GM23338 (cell line): ENCODE measurements around the gene ARSD.

Experiments used
- CREB1 ChIP-seq: fragments of 250-450 bp; sonication (Bioruptor Pico); IDR thresholded peaks from 2 replicates; pipeline ENCODE4 v1.5.0; 2020; ENCODE audit warnings: low read depth, mild to moderate bottlenecking, moderate library complexity
- EZH2 ChIP-seq: fragments of 200-600 bp; sonication (generic); IDR thresholded peaks from one replicate; pipeline ENCODE4 v1.8.0; 2017; ENCODE audit warnings: antibody characterized with exemption, mild to moderate bottlenecking, low read depth; ENCODE audit not compliant: unreplicated experiment
- EZH2phosphoT487 ChIP-seq: fragments of 200-600 bp; sonication (generic); IDR thresholded peaks from one replicate; pipeline ENCODE4 v1.8.1; 2018; ENCODE audit warnings: antibody characterized with exemption; ENCODE audit not compliant: unreplicated experiment
- JUNB ChIP-seq: IDR thresholded peaks from one replicate; pipeline ENCODE4 v1.6.1; 2016; ENCODE audit warnings: antibody characterized with exemption; ENCODE audit not compliant: unreplicated experiment
- NANOG ChIP-seq: IDR thresholded peaks from 2 replicates; pipeline ENCODE4 v1.6.1; 2016; ENCODE audit warnings: antibody characterized with exemption, borderline replicate concordance
- POLR2AphosphoS5 ChIP-seq: IDR thresholded peaks from 2 replicates; pipeline ENCODE4 v1.6.1; 2016; ENCODE audit warnings: antibody characterized with exemption, low read depth
- STAT1 ChIP-seq: IDR thresholded peaks from one replicate; pipeline ENCODE4 v1.6.1; 2016; ENCODE audit warnings: antibody characterized with exemption; ENCODE audit not compliant: unreplicated experiment
- ZNF331 ChIP-seq: fragments of 250-450 bp; sonication (Bioruptor Pico); IDR thresholded peaks from 2 replicates; pipeline ENCODE4 v1.5.0; 2020; ENCODE audit warnings: low read depth, mild to moderate bottlenecking, moderate library complexity
- TF ChIP-seq, protein P1 (sequence below), 2 experiments: fragments of 200-600 bp in 1 of 2; sonication (generic) in 1 of 2; conservative IDR thresholded peaks; 2 replicates each; pipeline versions ENCODE4 v1.5.1 to v1.6.1; 2016 to 2017; ENCODE audit warnings: antibody characterized with exemption in 2 of 2, low read depth in 2 of 2, mild to moderate bottlenecking in 2 of 2, moderate library complexity in 1 of 2
- TF ChIP-seq, protein P2 (sequence below): IDR thresholded peaks from one replicate; pipeline ENCODE4 v1.6.1; 2018; ENCODE audit warnings: antibody characterized with exemption; ENCODE audit not compliant: unreplicated experiment
- TF ChIP-seq, protein P3 (sequence below): fragments of 250-450 bp; sonication (Bioruptor Pico); IDR thresholded peaks from 2 replicates; pipeline ENCODE4 v1.5.0; 2020; ENCODE audit warnings: mild to moderate bottlenecking, moderate library complexity
- TF ChIP-seq, protein P4 (sequence below): IDR thresholded peaks from 2 replicates; pipeline ENCODE4 v1.6.1; 2016; ENCODE audit warnings: antibody characterized with exemption

DNA sequence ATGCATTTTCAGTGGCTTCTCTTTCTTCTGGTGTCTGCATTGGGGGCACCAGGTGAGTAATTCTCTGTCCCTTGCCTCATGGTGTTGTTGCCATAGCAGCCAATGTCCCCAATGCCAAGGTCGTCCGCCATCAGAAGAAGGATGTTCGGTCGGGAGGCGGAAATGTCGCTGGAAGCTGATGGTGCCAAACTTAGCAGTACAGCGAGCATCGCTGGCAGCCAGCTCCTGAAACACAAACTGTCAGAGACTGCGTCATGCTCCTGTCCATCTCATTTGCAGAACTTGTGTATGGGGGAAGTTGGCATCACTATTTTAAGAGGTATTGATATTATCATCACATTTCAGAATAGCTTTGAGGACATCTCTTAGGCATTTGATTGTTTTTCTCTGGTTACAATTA is 29.1 kb upstream of the ARSD start:
- no peak for TF ChIP-seq CREB1
- TF ChIP-seq, protein P1, sequence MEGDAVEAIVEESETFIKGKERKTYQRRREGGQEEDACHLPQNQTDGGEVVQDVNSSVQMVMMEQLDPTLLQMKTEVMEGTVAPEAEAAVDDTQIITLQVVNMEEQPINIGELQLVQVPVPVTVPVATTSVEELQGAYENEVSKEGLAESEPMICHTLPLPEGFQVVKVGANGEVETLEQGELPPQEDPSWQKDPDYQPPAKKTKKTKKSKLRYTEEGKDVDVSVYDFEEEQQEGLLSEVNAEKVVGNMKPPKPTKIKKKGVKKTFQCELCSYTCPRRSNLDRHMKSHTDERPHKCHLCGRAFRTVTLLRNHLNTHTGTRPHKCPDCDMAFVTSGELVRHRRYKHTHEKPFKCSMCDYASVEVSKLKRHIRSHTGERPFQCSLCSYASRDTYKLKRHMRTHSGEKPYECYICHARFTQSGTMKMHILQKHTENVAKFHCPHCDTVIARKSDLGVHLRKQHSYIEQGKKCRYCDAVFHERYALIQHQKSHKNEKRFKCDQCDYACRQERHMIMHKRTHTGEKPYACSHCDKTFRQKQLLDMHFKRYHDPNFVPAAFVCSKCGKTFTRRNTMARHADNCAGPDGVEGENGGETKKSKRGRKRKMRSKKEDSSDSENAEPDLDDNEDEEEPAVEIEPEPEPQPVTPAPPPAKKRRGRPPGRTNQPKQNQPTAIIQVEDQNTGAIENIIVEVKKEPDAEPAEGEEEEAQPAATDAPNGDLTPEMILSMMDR (conservative IDR thresholded peaks at IDR 0.05; ENCODE audit: low read depth in 2 of 2), result no peak
- TF ChIP-seq, protein P2, sequence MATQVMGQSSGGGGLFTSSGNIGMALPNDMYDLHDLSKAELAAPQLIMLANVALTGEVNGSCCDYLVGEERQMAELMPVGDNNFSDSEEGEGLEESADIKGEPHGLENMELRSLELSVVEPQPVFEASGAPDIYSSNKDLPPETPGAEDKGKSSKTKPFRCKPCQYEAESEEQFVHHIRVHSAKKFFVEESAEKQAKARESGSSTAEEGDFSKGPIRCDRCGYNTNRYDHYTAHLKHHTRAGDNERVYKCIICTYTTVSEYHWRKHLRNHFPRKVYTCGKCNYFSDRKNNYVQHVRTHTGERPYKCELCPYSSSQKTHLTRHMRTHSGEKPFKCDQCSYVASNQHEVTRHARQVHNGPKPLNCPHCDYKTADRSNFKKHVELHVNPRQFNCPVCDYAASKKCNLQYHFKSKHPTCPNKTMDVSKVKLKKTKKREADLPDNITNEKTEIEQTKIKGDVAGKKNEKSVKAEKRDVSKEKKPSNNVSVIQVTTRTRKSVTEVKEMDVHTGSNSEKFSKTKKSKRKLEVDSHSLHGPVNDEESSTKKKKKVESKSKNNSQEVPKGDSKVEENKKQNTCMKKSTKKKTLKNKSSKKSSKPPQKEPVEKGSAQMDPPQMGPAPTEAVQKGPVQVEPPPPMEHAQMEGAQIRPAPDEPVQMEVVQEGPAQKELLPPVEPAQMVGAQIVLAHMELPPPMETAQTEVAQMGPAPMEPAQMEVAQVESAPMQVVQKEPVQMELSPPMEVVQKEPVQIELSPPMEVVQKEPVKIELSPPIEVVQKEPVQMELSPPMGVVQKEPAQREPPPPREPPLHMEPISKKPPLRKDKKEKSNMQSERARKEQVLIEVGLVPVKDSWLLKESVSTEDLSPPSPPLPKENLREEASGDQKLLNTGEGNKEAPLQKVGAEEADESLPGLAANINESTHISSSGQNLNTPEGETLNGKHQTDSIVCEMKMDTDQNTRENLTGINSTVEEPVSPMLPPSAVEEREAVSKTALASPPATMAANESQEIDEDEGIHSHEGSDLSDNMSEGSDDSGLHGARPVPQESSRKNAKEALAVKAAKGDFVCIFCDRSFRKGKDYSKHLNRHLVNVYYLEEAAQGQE, result no peak
- TF ChIP-seq, protein P3, sequence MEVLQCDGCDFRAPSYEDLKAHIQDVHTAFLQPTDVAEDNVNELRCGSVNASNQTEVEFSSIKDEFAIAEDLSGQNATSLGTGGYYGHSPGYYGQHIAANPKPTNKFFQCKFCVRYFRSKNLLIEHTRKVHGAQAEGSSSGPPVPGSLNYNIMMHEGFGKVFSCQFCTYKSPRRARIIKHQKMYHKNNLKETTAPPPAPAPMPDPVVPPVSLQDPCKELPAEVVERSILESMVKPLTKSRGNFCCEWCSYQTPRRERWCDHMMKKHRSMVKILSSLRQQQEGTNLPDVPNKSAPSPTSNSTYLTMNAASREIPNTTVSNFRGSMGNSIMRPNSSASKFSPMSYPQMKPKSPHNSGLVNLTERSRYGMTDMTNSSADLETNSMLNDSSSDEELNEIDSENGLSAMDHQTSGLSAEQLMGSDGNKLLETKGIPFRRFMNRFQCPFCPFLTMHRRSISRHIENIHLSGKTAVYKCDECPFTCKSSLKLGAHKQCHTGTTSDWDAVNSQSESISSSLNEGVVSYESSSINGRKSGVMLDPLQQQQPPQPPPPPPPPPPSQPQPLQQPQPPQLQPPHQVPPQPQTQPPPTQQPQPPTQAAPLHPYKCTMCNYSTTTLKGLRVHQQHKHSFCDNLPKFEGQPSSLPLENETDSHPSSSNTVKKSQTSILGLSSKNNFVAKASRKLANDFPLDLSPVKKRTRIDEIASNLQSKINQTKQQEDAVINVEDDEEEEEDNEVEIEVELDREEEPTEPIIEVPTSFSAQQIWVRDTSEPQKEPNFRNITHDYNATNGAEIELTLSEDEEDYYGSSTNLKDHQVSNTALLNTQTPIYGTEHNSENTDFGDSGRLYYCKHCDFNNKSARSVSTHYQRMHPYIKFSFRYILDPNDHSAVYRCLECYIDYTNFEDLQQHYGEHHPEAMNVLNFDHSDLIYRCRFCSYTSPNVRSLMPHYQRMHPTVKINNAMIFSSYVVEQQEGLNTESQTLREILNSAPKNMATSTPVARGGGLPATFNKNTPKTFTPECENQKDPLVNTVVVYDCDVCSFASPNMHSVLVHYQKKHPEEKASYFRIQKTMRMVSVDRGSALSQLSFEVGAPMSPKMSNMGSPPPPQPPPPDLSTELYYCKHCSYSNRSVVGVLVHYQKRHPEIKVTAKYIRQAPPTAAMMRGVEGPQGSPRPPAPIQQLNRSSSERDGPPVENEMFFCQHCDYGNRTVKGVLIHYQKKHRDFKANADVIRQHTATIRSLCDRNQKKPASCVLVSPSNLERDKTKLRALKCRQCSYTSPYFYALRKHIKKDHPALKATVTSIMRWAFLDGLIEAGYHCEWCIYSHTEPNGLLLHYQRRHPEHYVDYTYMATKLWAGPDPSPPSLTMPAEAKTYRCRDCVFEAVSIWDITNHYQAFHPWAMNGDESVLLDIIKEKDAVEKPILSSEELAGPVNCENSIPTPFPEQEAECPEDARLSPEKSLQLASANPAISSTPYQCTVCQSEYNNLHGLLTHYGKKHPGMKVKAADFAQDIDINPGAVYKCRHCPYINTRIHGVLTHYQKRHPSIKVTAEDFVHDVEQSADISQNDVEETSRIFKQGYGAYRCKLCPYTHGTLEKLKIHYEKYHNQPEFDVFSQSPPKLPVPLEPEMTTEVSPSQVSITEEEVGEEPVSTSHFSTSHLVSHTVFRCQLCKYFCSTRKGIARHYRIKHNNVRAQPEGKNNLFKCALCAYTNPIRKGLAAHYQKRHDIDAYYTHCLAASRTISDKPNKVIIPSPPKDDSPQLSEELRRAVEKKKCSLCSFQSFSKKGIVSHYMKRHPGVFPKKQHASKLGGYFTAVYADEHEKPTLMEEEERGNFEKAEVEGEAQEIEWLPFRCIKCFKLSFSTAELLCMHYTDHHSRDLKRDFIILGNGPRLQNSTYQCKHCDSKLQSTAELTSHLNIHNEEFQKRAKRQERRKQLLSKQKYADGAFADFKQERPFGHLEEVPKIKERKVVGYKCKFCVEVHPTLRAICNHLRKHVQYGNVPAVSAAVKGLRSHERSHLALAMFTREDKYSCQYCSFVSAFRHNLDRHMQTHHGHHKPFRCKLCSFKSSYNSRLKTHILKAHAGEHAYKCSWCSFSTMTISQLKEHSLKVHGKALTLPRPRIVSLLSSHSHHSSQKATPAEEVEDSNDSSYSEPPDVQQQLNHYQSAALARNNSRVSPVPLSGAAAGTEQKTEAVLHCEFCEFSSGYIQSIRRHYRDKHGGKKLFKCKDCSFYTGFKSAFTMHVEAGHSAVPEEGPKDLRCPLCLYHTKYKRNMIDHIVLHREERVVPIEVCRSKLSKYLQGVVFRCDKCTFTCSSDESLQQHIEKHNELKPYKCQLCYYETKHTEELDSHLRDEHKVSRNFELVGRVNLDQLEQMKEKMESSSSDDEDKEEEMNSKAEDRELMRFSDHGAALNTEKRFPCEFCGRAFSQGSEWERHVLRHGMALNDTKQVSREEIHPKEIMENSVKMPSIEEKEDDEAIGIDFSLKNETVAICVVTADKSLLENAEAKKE, result no peak
- TF ChIP-seq EZH2phosphoT487, result no peak
- no peak for TF ChIP-seq POLR2AphosphoS5
- TF ChIP-seq EZH2, result no peak
- TF ChIP-seq, protein P4, sequence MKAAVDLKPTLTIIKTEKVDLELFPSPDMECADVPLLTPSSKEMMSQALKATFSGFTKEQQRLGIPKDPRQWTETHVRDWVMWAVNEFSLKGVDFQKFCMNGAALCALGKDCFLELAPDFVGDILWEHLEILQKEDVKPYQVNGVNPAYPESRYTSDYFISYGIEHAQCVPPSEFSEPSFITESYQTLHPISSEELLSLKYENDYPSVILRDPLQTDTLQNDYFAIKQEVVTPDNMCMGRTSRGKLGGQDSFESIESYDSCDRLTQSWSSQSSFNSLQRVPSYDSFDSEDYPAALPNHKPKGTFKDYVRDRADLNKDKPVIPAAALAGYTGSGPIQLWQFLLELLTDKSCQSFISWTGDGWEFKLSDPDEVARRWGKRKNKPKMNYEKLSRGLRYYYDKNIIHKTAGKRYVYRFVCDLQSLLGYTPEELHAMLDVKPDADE, result no peak
- no peak for TF ChIP-seq STAT1
- no peak for TF ChIP-seq NANOG
- no peak for TF ChIP-seq ZNF331
- TF ChIP-seq JUNB, result no peak
